HK-2 (cell line): ENCODE data around the gene FNDC3B.
"Not testable (repeated sequence)": the region's sequence is repeated elsewhere in the genome, so short reads cannot be mapped to it uniquely, and the experiment has no call there.

Source experiments
- DNase-seq: peaks from one replicate; pipeline ENCODE4 v3.0.0-alpha.2; 2018; ENCODE audit not compliant: unreplicated experiment

Gene FNDC3B

GRCh38 chr3:172233474-172234277 is 194.3 kb downstream of the FNDC3B start:
- DNase-seq, result no peak

- DNase-seq, result no peak
Observed at GRCh38 chr3:172235698-172236097, 196.3 kb downstream of the FNDC3B start.

GRCh38 chr3:172236771-172237742 is 197.7 kb downstream of the FNDC3B start:
- no peak for DNase-seq

GRCh38 chr3:172238188-172238587 is 198.8 kb downstream of the FNDC3B start:
- no peak for DNase-seq

- DNase-seq, result no peak
Observed at GRCh38 chr3:172239218-172239790, 199.9 kb downstream of the FNDC3B start.

GRCh38 chr3:172241405-172241804 is 202.0 kb downstream of the FNDC3B start:
- no peak for DNase-seq

GRCh38 chr3:172242471-172242870 is 203.1 kb downstream of the FNDC3B start:
- not testable (repeated sequence) for DNase-seq

GRCh38 chr3:172243376-172243775 is 204.0 kb downstream of the FNDC3B start:
- not testable (repeated sequence) for DNase-seq

GRCh38 chr3:172244011-172244410 is 204.6 kb downstream of the FNDC3B start:
- no peak for DNase-seq

- DNase-seq, result no peak
Observed at GRCh38 chr3:172245241-172245640, 205.9 kb downstream of the FNDC3B start.

GRCh38 chr3:172246107-172246844 is 206.9 kb downstream of the FNDC3B start:
- DNase-seq, result no peak

- DNase-seq, result no peak
Observed at GRCh38 chr3:172247525-172248274, 208.3 kb downstream of the FNDC3B start.

- DNase-seq, result no peak
Observed at GRCh38 chr3:172249039-172249438, 209.7 kb downstream of the FNDC3B start.

GRCh38 chr3:172251211-172251610 is 211.8 kb downstream of the FNDC3B start:
- no peak for DNase-seq

- DNase-seq, result no peak
Observed at GRCh38 chr3:172253200-172253599, 213.8 kb downstream of the FNDC3B start.

- DNase-seq, result no peak
Observed at GRCh38 chr3:172254542-172254941, 215.2 kb downstream of the FNDC3B start.

GRCh38 chr3:172255321-172255720 is 215.9 kb downstream of the FNDC3B start:
- not testable (repeated sequence) for DNase-seq

GRCh38 chr3:172256101-172256734 is 216.8 kb downstream of the FNDC3B start:
- DNase-seq, result no peak

GRCh38 chr3:172257648-172258400 is 218.4 kb downstream of the FNDC3B start:
- peak; percentile 35 for DNase-seq

GRCh38 chr3:172258624-172259023 is 219.2 kb downstream of the FNDC3B start:
- no peak for DNase-seq
